Muscle layer of colon (tissue), 2 donors: ENCODE data around the gene CLSTN3.

Experiments
- H3K27ac ChIP-seq: one replicate; pipeline ENCODE4 v1.7.0; 2013; ENCODE audit warnings: low read depth, mild to moderate bottlenecking, low read length, moderate library complexity
- H3K27me3 ChIP-seq, 2 donors: one replicate each; pipeline ENCODE4 v1.7.0; 2013; ENCODE audit warnings: low read length in 2 of 2, mild to moderate bottlenecking in 2 of 2; ENCODE audit not compliant: insufficient read depth in 2 of 2, control insufficient read depth in 1 of 2
- H3K36me3 ChIP-seq: one replicate; pipeline ENCODE4 v1.7.0; 2013; ENCODE audit warnings: mild to moderate bottlenecking, low read length; ENCODE audit not compliant: insufficient read depth
- H3K4me1 ChIP-seq: one replicate; pipeline ENCODE4 v1.7.0; 2013; ENCODE audit warnings: mild to moderate bottlenecking, low read length; ENCODE audit not compliant: insufficient read depth
- H3K4me3 ChIP-seq, 2 donors: one replicate each; pipeline ENCODE4 v1.7.0; 2013; ENCODE audit warnings: low read length in 2 of 2, low read depth in 1 of 2, mild to moderate bottlenecking in 1 of 2, moderate library complexity in 1 of 2
- H3K9ac ChIP-seq: one replicate; pipeline ENCODE4 v1.7.0; 2013; ENCODE audit warnings: low read length
- H3K9me3 ChIP-seq: one replicate; pipeline ENCODE4 v1.7.0; 2013; ENCODE audit warnings: mild to moderate bottlenecking, low read length
- donor health status: abdominal sarcoma.
- donor health status: Adenocarcinoma of cecum.

The CLSTN3 gene

DNA sequence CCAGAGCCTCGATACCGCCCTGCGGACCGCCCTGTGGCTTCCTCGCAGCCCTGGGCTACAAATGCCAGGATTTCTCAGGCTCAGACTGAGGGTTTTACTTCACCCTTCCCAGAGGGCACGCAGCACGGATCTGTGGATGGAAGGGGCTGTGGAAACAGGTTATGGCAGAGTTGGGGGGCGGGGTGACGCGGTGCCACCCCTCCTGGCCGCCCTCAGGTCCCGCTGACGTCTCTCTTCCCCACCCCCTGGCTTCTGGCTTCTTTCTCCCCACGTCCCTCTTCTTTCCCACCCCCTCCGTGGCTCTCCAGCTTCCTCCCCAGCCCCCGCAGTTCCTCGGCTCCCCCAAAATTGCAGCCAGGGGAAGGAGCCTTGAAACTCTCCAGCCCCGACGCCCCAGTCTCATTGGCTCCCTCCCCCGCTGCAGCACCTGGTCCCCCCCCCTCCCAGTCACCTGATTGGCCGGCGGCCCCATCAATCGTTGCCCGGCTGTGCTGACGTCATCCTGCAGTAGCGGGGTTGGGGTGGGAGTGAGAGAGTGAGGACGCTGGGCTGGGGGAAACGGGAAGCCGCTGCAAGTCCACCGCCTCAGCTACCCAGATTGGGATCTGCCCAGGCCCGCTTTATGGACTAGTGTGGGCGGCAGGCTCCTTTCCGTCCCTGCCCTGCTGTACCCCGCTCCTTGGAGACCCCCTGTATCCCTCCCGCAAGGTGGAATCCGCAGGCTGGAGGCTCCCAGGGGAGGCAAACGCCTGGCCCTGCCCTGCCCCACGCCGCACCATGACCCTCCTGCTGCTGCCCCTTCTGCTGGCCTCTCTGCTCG lies at the start of gene CLSTN3:
Gene CLSTN3 (plus strand): TSS at position 500 of the 820 bp plus-strand sequence. CDS start 278 bp downstream, at position 778.
- Histone ChIP-seq H3K27ac (peak within 1 kb of the TSS; percentile 70), H3K9ac (peak within 1 kb of the TSS; percentile 50), H3K36me3 (no peaks in the 10 kb centered on the region), H3K4me1 (peaks cover 11% of the 10 kb centered on the region), H3K4me3 (peak within 1 kb of the TSS; percentile 76 to 78), H3K27me3 (no peaks in the 10 kb centered on the region), H3K9me3 (no peaks in the 10 kb centered on the region)

DNA sequence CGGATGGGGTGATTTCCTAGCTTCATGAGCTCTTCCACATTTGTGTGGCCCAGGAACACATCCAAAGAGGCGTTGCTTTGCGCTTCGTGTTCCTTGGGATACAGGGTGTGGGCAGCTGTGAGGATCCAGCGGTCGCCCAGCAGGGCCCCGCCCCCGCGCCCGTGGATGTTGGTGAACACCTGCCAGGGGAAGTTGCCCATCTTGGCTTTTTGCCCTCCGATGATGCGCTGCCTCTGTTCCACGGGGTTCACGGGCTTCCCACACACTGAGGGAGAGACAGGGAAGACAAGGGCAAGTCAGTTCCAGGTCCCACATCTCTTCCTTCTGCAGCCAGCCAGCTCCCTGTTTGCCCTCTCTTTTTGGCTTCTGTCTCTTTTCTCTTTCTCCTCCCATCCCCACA lies 49.1 kb upstream of the CLSTN3 start:
- Histone ChIP-seq H3K4me1 (no peaks in the 10 kb centered on the region), H3K27ac (no peak overlapping the region), H3K4me3 (no peak overlapping the region), H3K36me3 (peaks cover 42% of the 10 kb centered on the region), H3K9me3 (no peaks in the 10 kb centered on the region), H3K27me3 (no peaks in the 10 kb centered on the region), H3K9ac (no peak overlapping the region)

DNA sequence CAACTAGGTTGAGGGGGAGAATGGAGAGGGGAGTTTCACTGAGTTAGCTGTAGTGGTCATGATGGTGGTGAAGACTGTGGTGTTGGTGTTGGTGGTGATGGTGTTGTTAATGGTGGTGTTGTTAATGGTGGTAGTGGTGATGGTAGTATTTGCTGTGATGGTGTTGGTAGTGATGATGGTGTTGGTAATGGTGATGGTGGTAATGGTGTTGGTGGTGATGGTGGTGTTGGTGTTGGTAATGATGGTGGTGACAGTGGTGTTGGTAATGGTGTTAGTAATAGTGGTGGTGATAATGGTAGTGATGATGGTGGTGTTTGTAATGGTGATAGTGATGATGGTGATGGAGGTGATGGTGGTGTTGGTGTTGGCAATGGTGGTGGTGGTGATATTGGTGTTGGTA lies 47.0 kb upstream of the CLSTN3 start:
- Histone ChIP-seq H3K4me3 (no peak overlapping the region), H3K27me3 (no peaks in the 10 kb centered on the region), H3K27ac (no peak overlapping the region), H3K4me1 (no peaks in the 10 kb centered on the region), H3K9ac (no peak overlapping the region), H3K9me3 (no peaks in the 10 kb centered on the region), H3K36me3 (peaks cover 59% of the 10 kb centered on the region)

DNA sequence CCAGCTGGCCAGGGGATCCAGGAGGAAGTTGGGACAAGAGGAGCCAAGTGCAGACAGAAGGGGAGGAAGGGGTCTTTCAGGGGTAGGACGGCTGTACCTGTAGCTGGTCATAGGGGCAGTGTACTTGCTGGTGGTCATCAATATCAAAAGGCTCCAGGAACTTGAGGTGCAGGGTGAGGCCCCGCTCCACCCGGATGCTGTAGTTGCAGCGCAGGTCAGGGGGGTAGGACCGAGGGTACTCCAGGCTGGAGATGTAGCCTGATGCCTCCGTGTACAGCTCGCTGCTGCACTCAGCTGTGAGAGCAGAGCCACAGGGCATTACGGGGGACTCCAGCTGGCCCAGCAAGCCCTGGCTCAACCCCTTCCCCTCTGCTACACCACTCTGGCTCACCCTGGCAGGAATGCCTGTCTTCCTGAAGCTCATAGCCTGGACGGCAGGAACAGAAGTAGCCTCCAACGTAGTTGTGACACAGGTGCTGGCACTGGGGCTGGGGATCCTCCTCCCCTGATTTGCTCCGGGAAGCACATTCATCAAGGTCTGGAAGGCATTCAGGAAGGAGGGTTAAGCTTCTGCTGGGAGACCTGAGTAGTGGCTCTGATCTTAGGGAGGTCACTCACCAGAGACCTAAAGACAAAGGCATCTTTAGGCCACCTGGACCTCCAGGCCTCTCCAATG lies 40.8 kb upstream of the CLSTN3 start:
- H3K27ac ChIP-seq: no peak overlapping the region

DNA sequence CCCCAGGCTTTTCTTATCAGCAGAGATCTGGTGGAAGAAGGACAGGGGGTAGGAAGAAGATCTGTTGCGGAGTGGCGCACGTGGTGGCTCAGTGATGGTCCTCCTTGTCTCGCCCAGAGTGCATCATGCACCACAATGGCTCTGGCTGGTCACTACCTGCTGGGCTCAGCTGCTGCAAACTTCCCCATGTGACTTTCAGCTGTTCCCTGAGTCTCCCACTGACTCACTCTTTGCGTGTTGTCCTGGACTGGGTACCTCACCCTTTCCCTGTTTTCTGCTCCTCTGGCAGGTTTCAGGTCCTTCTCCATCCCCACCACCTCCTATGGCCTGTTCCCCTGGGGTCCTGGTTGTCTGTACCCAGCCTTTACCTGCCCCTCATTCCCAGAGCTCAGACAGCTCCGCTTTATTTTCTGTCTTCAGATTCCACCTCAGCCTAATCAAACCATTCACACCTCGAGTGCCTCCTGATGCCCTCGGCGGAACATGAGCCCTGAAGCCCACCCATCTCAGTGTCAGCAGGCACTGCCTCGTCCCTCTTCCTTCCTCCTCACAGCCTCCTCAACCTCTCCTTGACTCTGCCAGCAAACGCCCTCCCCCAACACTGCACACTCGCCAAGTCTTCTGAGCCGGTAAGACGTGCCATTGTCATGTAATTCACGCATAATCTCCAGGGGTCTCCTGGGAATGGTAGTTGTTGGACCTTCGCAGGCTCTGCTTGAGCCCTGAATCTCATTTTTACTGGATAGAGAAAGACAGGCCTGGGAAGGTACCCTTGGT lies 39.8 kb upstream of the CLSTN3 start:
- peaks cover 25% of the 10 kb centered on the region for H3K4me1 ChIP-seq
- H3K27ac ChIP-seq: peak overlapping the region; percentile 98
- H3K9ac ChIP-seq: peak overlapping the region; percentile 30

More for the DNA sequence above, 40.8 kb upstream of the CLSTN3 start:
- Histone ChIP-seq H3K9me3 (no peaks in the 10 kb centered on the region), H3K36me3 (peaks cover 56% of the 10 kb centered on the region), H3K27me3 (no peaks in the 10 kb centered on the region), H3K9ac (no peak overlapping the region), H3K4me3 (no peak overlapping the region), H3K4me1 (peaks cover 25% of the 10 kb centered on the region)

DNA sequence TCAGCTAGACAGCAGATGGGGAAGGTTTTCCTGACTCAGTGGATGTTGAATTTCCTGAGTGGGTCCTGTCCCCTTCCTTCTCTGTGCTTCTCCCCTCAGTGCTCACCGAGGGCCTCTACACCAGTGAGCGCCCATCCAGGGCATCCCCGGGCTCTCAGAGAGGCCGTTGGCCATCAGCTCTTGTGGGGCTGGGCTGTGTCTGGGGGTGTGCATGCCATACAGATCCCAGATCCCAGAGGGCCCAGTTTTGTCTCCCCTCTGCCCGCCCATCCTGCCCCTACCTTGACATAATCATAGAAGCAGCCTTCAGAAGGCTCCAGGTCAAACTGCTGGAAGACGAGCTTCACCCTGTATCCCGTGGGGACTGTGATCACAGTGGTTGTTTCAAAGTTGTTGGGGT lies 39.0 kb upstream of the CLSTN3 start:
- peak overlapping the region; percentile 98 for H3K27ac ChIP-seq
- H3K4me3 ChIP-seq: peak overlapping the region; percentile 62 to 75
- peaks cover 38% of the 10 kb centered on the region for H3K36me3 ChIP-seq
- H3K9me3 ChIP-seq: no peaks in the 10 kb centered on the region
- no peaks in the 10 kb centered on the region for H3K27me3 ChIP-seq
- H3K4me1 ChIP-seq: peaks cover 25% of the 10 kb centered on the region
- peak overlapping the region; percentile 30 for H3K9ac ChIP-seq

More for the DNA sequence above, 39.8 kb upstream of the CLSTN3 start:
- Histone ChIP-seq H3K4me3 (peak overlapping the region in 1 of 2 donors; percentile 75), H3K36me3 (peaks cover 46% of the 10 kb centered on the region), H3K9me3 (no peaks in the 10 kb centered on the region), H3K27me3 (no peaks in the 10 kb centered on the region)

DNA sequence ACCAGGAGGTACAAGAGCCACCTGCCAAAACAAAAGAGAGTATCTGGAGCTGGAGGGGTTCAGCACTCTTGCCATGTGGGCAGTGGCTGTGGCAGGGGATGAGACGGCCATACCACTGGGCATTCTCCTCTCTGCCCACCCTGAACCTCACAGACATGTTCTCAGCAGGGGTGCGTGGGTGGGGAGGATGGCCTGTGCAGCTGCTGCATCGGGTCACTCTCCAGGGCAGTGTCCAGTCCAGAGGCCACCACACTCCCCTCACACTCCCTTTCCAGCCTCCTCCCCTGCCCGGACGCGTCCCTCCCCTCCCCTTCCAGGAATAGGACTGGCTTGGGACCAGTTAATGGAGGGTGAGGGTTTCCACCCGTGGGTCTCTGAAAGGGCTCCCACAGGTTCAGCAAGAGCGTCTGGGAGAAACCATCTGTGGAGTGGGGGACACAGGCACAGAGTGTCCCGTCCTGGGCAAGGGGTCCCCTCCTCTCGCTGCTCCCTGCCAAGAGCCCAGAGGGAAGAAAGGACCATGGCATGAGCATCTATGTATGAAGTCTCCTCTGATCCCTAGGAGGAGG lies 38.4 kb upstream of the CLSTN3 start:
- Histone ChIP-seq H3K27me3 (no peaks in the 10 kb centered on the region), H3K4me3 (peak overlapping the region; percentile 62 to 75), H3K9me3 (no peaks in the 10 kb centered on the region), H3K9ac (peak overlapping the region; percentile 30), H3K27ac (peak overlapping the region; percentile 98), H3K36me3 (peaks cover 32% of the 10 kb centered on the region), H3K4me1 (peaks cover 25% of the 10 kb centered on the region)

DNA sequence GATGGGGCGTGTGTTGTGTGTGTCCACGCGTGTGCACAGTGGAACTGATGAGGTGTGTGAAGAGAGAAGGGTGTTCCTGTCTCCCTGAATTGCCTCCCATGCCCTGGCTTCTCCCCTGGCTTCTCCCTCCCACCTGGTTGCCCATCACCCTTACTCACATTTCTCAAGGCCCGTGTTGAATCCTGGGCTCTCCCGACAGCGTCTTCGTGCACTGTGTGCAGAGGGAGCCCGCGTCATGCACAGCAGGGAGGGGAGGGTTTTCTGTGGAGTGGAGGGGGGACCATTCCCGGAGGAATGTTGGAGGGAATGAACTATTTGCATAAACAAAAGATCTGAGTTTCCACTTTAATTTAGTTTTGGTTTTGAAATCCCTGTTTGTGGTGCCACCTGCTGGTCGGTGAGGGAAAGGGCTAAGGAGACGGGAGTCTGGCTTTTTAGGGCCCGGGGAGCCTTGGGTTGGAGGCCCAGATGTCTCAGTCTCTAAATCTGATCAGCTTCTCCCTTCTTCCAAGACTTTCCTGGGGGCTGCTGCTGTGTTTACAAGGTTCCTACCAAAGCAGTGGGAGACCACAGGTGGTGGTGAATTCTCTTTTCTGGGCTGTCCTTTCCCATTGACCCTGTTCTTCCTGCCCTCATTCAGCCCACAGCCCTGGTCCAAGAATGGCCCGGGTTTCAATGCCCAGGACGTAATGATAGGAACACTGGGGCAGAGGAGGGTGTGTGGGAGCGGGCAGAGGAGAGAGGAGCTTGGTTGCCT lies 37.8 kb upstream of the CLSTN3 start, which contains the start of gene C1R:
Gene C1R (minus strand): TSS at position 217 of the 757 bp plus-strand sequence. CDS start 57 bp downstream, at position 160.
- Histone ChIP-seq H3K36me3 (peaks cover 30% of the 10 kb centered on the region), H3K27me3 (no peaks in the 10 kb centered on the region), H3K9me3 (no peaks in the 10 kb centered on the region), H3K4me1 (peaks cover 25% of the 10 kb centered on the region), H3K4me3 (peak within 1 kb of the TSS; percentile 62 to 75), H3K27ac (peak within 1 kb of the TSS; percentile 98), H3K9ac (peak within 1 kb of the TSS; percentile 30)

DNA sequence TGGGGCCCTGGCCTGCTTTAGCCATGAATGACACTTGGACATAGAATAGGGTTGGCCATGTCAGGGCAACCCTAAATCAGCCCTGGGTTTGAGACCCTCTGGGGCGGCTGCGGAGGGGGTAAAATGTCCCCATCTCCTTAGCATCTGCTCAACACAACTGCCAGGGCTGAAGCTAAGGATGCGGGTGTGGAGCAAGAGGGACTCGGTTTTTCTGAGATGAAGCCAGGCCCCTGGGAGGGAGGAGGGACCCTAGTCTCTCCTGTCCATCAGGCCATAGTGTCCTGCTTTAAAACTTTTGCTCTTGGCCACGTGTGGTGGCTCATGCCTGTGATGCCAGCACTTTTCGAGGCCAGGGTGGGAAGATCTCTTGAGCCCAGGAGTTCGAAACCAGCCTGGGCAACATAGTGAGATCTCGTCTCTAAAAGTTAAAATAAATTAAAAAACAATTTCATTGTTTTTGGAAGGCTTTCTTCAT lies 37.1 kb upstream of the CLSTN3 start:
- H3K27ac ChIP-seq: peak overlapping the region; percentile 98
- H3K4me1 ChIP-seq: peaks cover 25% of the 10 kb centered on the region
- H3K36me3 ChIP-seq: peaks cover 24% of the 10 kb centered on the region
- peak overlapping the region; percentile 30 for H3K9ac ChIP-seq
- no peaks in the 10 kb centered on the region for H3K9me3 ChIP-seq
- H3K4me3 ChIP-seq: peak overlapping the region in 1 of 2 donors; percentile 75
- H3K27me3 ChIP-seq: no peaks in the 10 kb centered on the region

DNA sequence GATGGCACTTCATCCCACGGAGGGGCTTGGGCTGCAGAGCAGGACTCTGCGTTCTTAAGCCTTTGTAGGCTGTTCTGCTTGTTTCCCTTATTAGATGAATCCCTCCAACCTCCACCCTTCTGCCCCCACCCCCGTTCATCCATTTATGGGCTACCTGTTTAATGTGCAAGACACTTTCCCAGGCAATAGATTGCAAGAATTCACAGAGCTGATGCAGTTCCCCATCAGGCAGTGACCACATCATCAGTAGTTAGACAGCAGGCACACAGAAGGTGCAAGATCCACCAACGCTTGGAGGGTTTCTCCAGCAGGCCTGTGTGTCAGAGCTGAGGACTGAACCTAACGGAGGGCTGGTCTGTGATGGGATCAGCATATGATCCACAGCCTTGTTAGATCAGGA lies 36.7 kb upstream of the CLSTN3 start:
- no peaks in the 10 kb centered on the region for H3K9me3 ChIP-seq
- H3K4me1 ChIP-seq: peaks cover 25% of the 10 kb centered on the region
- peaks cover 19% of the 10 kb centered on the region for H3K36me3 ChIP-seq
- no peak overlapping the region for H3K4me3 ChIP-seq
- H3K27me3 ChIP-seq: no peaks in the 10 kb centered on the region
- H3K27ac ChIP-seq: no peak overlapping the region
- H3K9ac ChIP-seq: no peak overlapping the region
